H1 (cell line): ENCODE results near the gene EHD4. TPM values are rescaled to one million over a fixed set of nuclear protein-coding genes. Genes with fewer than 3 reads are reported as not detected.

Experiments
- CTCF ChIA-PET: fragments of 300-600 bp; sonication (Branson Sonifier 250); formaldehyde crosslinking; loops from one replicate; lab custom pipeline; 2021; ENCODE audit not compliant: partially characterized antibody; lab: Charles Lee
- POLR2A ChIA-PET: fragments of 300-600 bp; sonication (Branson Sonifier 250); formaldehyde crosslinking; loops from one replicate; lab custom pipeline; 2021; ENCODE audit warnings: inconsistent platforms; ENCODE audit not compliant: partially characterized antibody; lab: Charles Lee
- DNase-seq, 2 experiments: peaks; one replicate each; pipeline versions ENCODE4 v3.0.0 to v3.0.0-alpha.2; 2010 to 2022; ENCODE audit warnings: low spot score in 2 of 2, low read depth in 1 of 2, mixed read lengths in 1 of 2
- FAIRE-seq: peaks from 2 replicates; lab custom pipeline; 2011; peaks lifted over from hg19 to GRCh38; lab: Jason Lieb, UNC
- H2AFZ ChIP-seq: 2 replicates; pipeline ENCODE4 v1.8.1; 2012; ENCODE audit warnings: low read length, inconsistent platforms
- H2AK5ac ChIP-seq: 2 replicates; pipeline ENCODE4 v1.6.1; 2013; ENCODE audit warnings: low read depth, low read length
- H2BK120ac ChIP-seq: replicated peaks from 2 replicates; pipeline ENCODE3; 2013; ENCODE audit warnings: low read depth, low read length, inconsistent platforms
- H2BK12ac ChIP-seq: 2 replicates; pipeline ENCODE4 v1.6.1; 2013; ENCODE audit warnings: low read depth, low read length
- H2BK15ac ChIP-seq: 2 replicates; pipeline ENCODE4 v1.6.1; 2013; ENCODE audit warnings: low read length
- H2BK20ac ChIP-seq: 2 replicates; pipeline ENCODE4 v1.6.1; 2013; ENCODE audit warnings: low read length
- H2BK5ac ChIP-seq: 2 replicates; pipeline ENCODE4 v1.6.1; 2013; ENCODE audit warnings: low read depth, low read length
- H3K14ac ChIP-seq: 2 replicates; pipeline ENCODE4 v1.6.1; 2013; ENCODE audit warnings: inconsistent platforms; ENCODE audit not compliant: insufficient read length
- H3K18ac ChIP-seq: 2 replicates; pipeline ENCODE4 v1.6.1; 2013; ENCODE audit warnings: low read length; ENCODE audit errors: extremely low read depth
- H3K23ac ChIP-seq: 2 replicates; pipeline ENCODE4 v1.6.1; 2013; ENCODE audit warnings: inconsistent platforms; ENCODE audit not compliant: insufficient read length
- H3K23me2 ChIP-seq: 2 replicates; pipeline ENCODE4 v1.6.1; 2013; ENCODE audit warnings: low read depth, low read length
- H3K27ac ChIP-seq: 2 replicates; pipeline ENCODE4 v1.6.1; 2011; ENCODE audit warnings: low read depth, low read length, inconsistent platforms
- H3K27me3 ChIP-seq, 4 experiments: replicated peaks in 1 of 4; 1 replicate in 1 of 4; 2 replicates in 3 of 4; pipeline versions ENCODE4 v1.6.1 to v1.8.1; 2011 to 2013; ENCODE audit warnings: low read length in 3 of 4, mild to moderate bottlenecking in 3 of 4, inconsistent platforms in 2 of 4, mixed read lengths in 2 of 4, moderate library complexity in 1 of 4; ENCODE audit not compliant: control insufficient read depth in 3 of 4, insufficient read depth in 3 of 4; ENCODE audit errors: extremely low read depth in 1 of 4
- H3K36me3 ChIP-seq, 4 experiments: 2 replicates each; pipeline versions ENCODE4 v1.6.1 to v1.8.1; 2011 to 2013; ENCODE audit warnings: mild to moderate bottlenecking in 4 of 4, low read length in 3 of 4, moderate library complexity in 2 of 4, control low read depth in 1 of 4, inconsistent platforms in 1 of 4; ENCODE audit not compliant: insufficient read depth in 4 of 4, control insufficient read depth in 2 of 4
- H3K4ac ChIP-seq: replicated peaks from 2 replicates; pipeline ENCODE3; 2013; ENCODE audit warnings: low read length, low read depth, mixed read lengths, inconsistent platforms; ENCODE audit not compliant: insufficient read length
- H3K4me1 ChIP-seq, 4 experiments: replicated peaks in 1 of 4; 1 replicate in 1 of 4; 2 replicates in 3 of 4; pipeline versions ENCODE4 v1.6.1 to v1.8.1; 2011 to 2013; ENCODE audit warnings: low read length in 3 of 4, inconsistent platforms in 2 of 4, mixed read lengths in 1 of 4; ENCODE audit not compliant: insufficient read depth in 4 of 4, control insufficient read depth in 3 of 4
- H3K4me2 ChIP-seq, 2 experiments: 2 replicates each; pipeline versions ENCODE4 v1.6.1 to v1.8.1; 2011 to 2013; ENCODE audit warnings: low read depth in 2 of 2, low read length in 2 of 2, control low read depth in 1 of 2, inconsistent platforms in 1 of 2, mild to moderate bottlenecking in 1 of 2; ENCODE audit not compliant: insufficient read depth in 1 of 2
- H3K4me3 ChIP-seq, 4 experiments: fragments of 200-600, 300-600 bp in 1 of 4; sonication (generic), shearing (Covaris generic), sonication (Bioruptor Twin) in 1 of 4; 2 replicates each; pipeline versions ENCODE4 v1.5.1 to v1.8.1; 2011 to 2016; ENCODE audit warnings: low read length in 4 of 4, low read depth in 3 of 4, control low read depth in 2 of 4, inconsistent platforms in 2 of 4, mild to moderate bottlenecking in 2 of 4, mixed read lengths in 1 of 4, moderate library complexity in 1 of 4; ENCODE audit not compliant: insufficient read depth in 2 of 4; ENCODE audit errors: extremely low read depth in 1 of 4
- H3K56ac ChIP-seq: replicated peaks from 2 replicates; pipeline ENCODE3; 2013; ENCODE audit warnings: low read depth, mild to moderate bottlenecking, mixed read lengths, low read length, inconsistent platforms; ENCODE audit not compliant: insufficient read length
- H3K79me1 ChIP-seq: 2 replicates; pipeline ENCODE4 v1.6.1; 2013; ENCODE audit warnings: low read depth, low read length, control low read depth
- H3K79me2 ChIP-seq, 2 experiments: 2 replicates each; pipeline versions ENCODE4 v1.6.1 to v1.8.1; 2012 to 2013; ENCODE audit warnings: low read length in 2 of 2, mild to moderate bottlenecking in 2 of 2, inconsistent platforms in 1 of 2; ENCODE audit not compliant: insufficient read depth in 2 of 2, control insufficient read depth in 1 of 2
- H3K9ac ChIP-seq, 4 experiments: replicated peaks in 1 of 4; 1 replicate in 1 of 4; 2 replicates in 3 of 4; pipeline versions ENCODE4 v1.6.1 to v1.8.1; 2011 to 2013; ENCODE audit warnings: low read depth in 3 of 4, low read length in 3 of 4, control low read depth in 2 of 4, mild to moderate bottlenecking in 2 of 4, moderate library complexity in 2 of 4, inconsistent platforms in 1 of 4; ENCODE audit errors: extremely low read depth in 1 of 4
- H3K9me3 ChIP-seq, 2 experiments: 2 replicates each; pipeline versions ENCODE4 v1.6.1 to v1.8.1; 2012 to 2013; ENCODE audit warnings: mild to moderate bottlenecking in 2 of 2, moderate library complexity in 2 of 2, control low read depth in 1 of 2, inconsistent platforms in 1 of 2, low read depth in 1 of 2, low read length in 1 of 2, mixed read lengths in 1 of 2; ENCODE audit not compliant: insufficient read depth in 2 of 2
- H4K20me1 ChIP-seq, 2 experiments: replicated peaks in 1 of 2; 2 replicates each; pipeline versions ENCODE3 to v1.8.1; 2011 to 2013; ENCODE audit warnings: inconsistent platforms in 2 of 2, low read length in 2 of 2, mild to moderate bottlenecking in 1 of 2; ENCODE audit not compliant: insufficient read depth in 2 of 2, control insufficient read depth in 1 of 2
- H4K5ac ChIP-seq: 2 replicates; pipeline ENCODE4 v1.6.1; 2013; ENCODE audit warnings: low read length, low read depth, mixed read lengths, inconsistent platforms; ENCODE audit not compliant: insufficient read length
- H4K8ac ChIP-seq: 2 replicates; pipeline ENCODE4 v1.8.0; 2013; ENCODE audit warnings: mild to moderate bottlenecking, moderate library complexity, low read length, inconsistent platforms; ENCODE audit not compliant: insufficient read depth; ENCODE audit errors: extremely low read depth
- H4K91ac ChIP-seq: replicated peaks from 2 replicates; pipeline ENCODE3; 2013; ENCODE audit warnings: low read length, mixed read lengths, inconsistent platforms; ENCODE audit not compliant: insufficient read length
- BRCA1 ChIP-seq: IDR thresholded peaks from 2 replicates; pipeline ENCODE4 v1.6.1; 2012; ENCODE audit warnings: low read depth, low read length, improper control_type of control experiment
- EP300 ChIP-seq, 2 experiments: IDR thresholded peaks; 1 replicate in 1 of 2; 2 replicates in 1 of 2; pipeline ENCODE4 v1.6.1; 2011 to 2012; ENCODE audit warnings: low read depth in 2 of 2, low read length in 2 of 2, mild to moderate bottlenecking in 2 of 2, borderline replicate concordance in 1 of 2, inconsistent platforms in 1 of 2, moderate library complexity in 1 of 2
- FOSL1 ChIP-seq: IDR thresholded peaks from 2 replicates; pipeline ENCODE4 v1.6.1; 2011; ENCODE audit warnings: mild to moderate bottlenecking, low read depth, low read length, moderate library complexity; ENCODE audit not compliant: insufficient read depth
- KDM4A ChIP-seq: IDR thresholded peaks from one replicate; pipeline ENCODE4 v1.7.1; 2012; ENCODE audit warnings: low read depth, mild to moderate bottlenecking, moderate library complexity, low read length, inconsistent platforms; ENCODE audit not compliant: severe bottlenecking
- RFX5 ChIP-seq: IDR thresholded peaks from 2 replicates; pipeline ENCODE4 v1.6.1; 2011; ENCODE audit warnings: low read depth, low read length, improper control_type of control experiment, borderline replicate concordance
- RNF2 ChIP-seq: fragments of 200-900, 300-1000 bp; sonication (generic); IDR thresholded peaks from 2 replicates; pipeline ENCODE4 v1.7.1; 2016; ENCODE audit warnings: borderline replicate concordance, low read depth, mild to moderate bottlenecking, antibody characterized with exemption, low read length; ENCODE audit not compliant: poor library complexity, severe bottlenecking; ENCODE audit errors: missing control alignments
- RXRA ChIP-seq: IDR thresholded peaks from 2 replicates; pipeline ENCODE4 v1.6.1; 2011; ENCODE audit warnings: low read depth, mild to moderate bottlenecking, low read length, moderate library complexity; ENCODE audit not compliant: insufficient read depth
- SIN3A ChIP-seq, 2 experiments: IDR thresholded peaks in 1 of 2; conservative IDR thresholded peaks in 1 of 2; 2 replicates each; pipeline ENCODE4 v1.6.1; 2011 to 2012; ENCODE audit warnings: low read length in 2 of 2, improper control_type of control experiment in 1 of 2, low read depth in 1 of 2, mild to moderate bottlenecking in 1 of 2
- SP4 ChIP-seq: IDR thresholded peaks from 2 replicates; pipeline ENCODE4 v1.6.1; 2012; ENCODE audit warnings: low read length, inconsistent platforms
- SUZ12 ChIP-seq: fragments of 200-600 bp; sonication (generic); IDR thresholded peaks from 2 replicates; pipeline ENCODE4 v1.6.1; 2012; ENCODE audit warnings: mild to moderate bottlenecking, inconsistent platforms, low read length, moderate library complexity, mixed read lengths
- WGBS, 2 experiments: shearing (Covaris generic) in 1 of 2; methylation state at CpG; one replicate each; pipeline versions ENCODE4 v1.1.6 to v1.1.7; 2013 to 2015; ENCODE audit warnings: low lambda C conversion rate in 2 of 2, mixed read lengths in 2 of 2, inconsistent platforms in 1 of 2, low coverage in 1 of 2, missing lambda C conversion rate in 1 of 2; ENCODE audit not compliant: insufficient replicate concordance in 2 of 2, insufficient coverage in 1 of 2, insufficient read length in 1 of 2; ENCODE audit errors: extremely low coverage in 1 of 2, missing lambda C conversion rate in 1 of 2; 5-methylcytosine and 5-hydroxymethylcytosine counted together
- polyA plus RNA-seq, 7 experiments: library from polyadenylated mRNA; depleted of rRNA in 3 of 7; stranded (reverse) in 5 of 7; unstranded in 2 of 7; fragments of >200 nt in 5 of 7; fragments of 200-250 nt in 2 of 7; gene quantifications; 1 replicate in 5 of 7; 2 replicates in 1 of 7; 4 replicates in 1 of 7; pipeline versions ENCODE4 v1.2.1 to v1.2.3, GENCODE V29; 2011 to 2013; ENCODE audit warnings: missing spikeins in 2 of 7, mixed read lengths in 2 of 7
- total RNA-seq: library from RNA; stranded (reverse); fragmentation: NEBNext Ultra II Directional; extraction: Animal tissue kit (Norgen Biotek cat#: 25700); gene quantifications from 2 replicates; pipeline ENCODE4 v1.2.1, GENCODE V29; 2021
- TF ChIP-seq, protein P1 (sequence below): IDR thresholded peaks from 2 replicates; pipeline ENCODE4 v1.6.1; 2012; ENCODE audit warnings: low read length, inconsistent platforms

EHD4 gene
- total and polyA plus RNA-seq, 2 of the 8 experiments (the other 6 are each of a cell fraction or from before 2014, with no cell fraction given) = 17.5 to 24.5 TPM

DNA sequence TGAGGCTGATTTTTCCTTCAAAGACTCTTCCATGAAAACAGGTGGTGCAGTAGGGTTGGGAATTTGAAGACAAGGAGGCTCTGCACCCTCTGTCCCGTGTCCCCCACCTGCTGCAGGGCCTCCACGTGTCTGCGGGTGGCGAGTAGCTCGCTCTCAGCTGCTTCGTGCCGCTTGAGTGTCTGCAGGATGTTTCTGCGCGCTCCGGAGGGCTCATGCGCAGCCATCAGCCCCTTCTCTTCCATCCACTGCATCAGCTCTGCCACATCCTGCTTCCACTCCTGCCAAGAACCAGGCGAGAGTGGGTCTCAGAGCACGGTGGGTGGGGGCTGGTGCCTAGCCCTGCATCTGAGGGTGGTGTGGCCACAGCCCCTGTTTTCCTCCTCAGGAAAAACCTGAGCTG is 96.3 kb downstream of the EHD4 start:
- Histone ChIP-seq H4K20me1 (peaks cover 0 to 2% of the 10 kb centered on the region in 2 experiments), H4K91ac (no peak overlapping the region), H3K27ac (no peak overlapping the region), H3K4me2 (no peak overlapping the region), H4K5ac (no peak overlapping the region), H4K8ac (no peak overlapping the region), H3K9me3 (no peaks in the 10 kb centered on the region), H2AFZ (no peak overlapping the region), H3K4ac (no peak overlapping the region), H3K56ac (no peak overlapping the region), H3K9ac (no peak overlapping the region), H3K79me1 (no peaks in the 10 kb centered on the region), H3K23ac (no peak overlapping the region), H3K79me2 (no peaks in the 10 kb centered on the region), H3K23me2 (no peaks in the 10 kb centered on the region), H3K4me1 (no peaks in the 10 kb centered on the region), H2BK12ac (no peak overlapping the region), H2BK120ac (no peak overlapping the region), H3K27me3 (peaks cover 5 to 11% (median 8%) of the 10 kb centered on the region in 4 experiments), H2BK5ac (no peak overlapping the region), H2AK5ac (no peak overlapping the region), H2BK15ac (no peak overlapping the region), H2BK20ac (no peak overlapping the region), H3K36me3 (no peaks in the 10 kb centered on the region), H3K4me3 (no peak overlapping the region), H3K18ac (no peak overlapping the region), H3K14ac (no peak overlapping the region)
- ChIA-PET POLR2A (interaction anchor here (1.0 to 1.9 kb wide), 3 partner anchors 14 to 24 kb away, joined by 3 to 5 read pairs (median 3); no protein-coding TSS in a partner anchor), CTCF (interaction anchor here (0.7 to 7.9 kb wide), 10 partner anchors 8 to 181 kb away, joined by 3 to 58 read pairs (median 4); partner anchors contain the start of gene MAPKBP1)
- no peak for FAIRE-seq
- no peak for DNase-seq
- WGBS, 2 experiments = 85% methylated on average over 13 of the region's 13 CpGs; no CpG with 5 or more reads in 1 of the 2 experiments
- TF ChIP-seq RNF2 = no peak
- no peak for TF ChIP-seq KDM4A
- TF ChIP-seq BRCA1 = no peak
- TF ChIP-seq EP300 (IDR thresholded peaks at IDR 0.05; ENCODE audit: borderline replicate concordance in 1 of 2, low read depth in 2 of 2, low read length in 2 of 2) = no peak
- no peak for TF ChIP-seq SP4
- no peak for TF ChIP-seq RXRA
- no peak for TF ChIP-seq SUZ12
- no peak for TF ChIP-seq SIN3A (conservative IDR thresholded peaks at IDR 0.05 in 1 of 2, IDR thresholded peaks at IDR 0.05 in 1 of 2; ENCODE audit: low read depth in 1 of 2, low read length in 2 of 2)
- TF ChIP-seq, protein P1, sequence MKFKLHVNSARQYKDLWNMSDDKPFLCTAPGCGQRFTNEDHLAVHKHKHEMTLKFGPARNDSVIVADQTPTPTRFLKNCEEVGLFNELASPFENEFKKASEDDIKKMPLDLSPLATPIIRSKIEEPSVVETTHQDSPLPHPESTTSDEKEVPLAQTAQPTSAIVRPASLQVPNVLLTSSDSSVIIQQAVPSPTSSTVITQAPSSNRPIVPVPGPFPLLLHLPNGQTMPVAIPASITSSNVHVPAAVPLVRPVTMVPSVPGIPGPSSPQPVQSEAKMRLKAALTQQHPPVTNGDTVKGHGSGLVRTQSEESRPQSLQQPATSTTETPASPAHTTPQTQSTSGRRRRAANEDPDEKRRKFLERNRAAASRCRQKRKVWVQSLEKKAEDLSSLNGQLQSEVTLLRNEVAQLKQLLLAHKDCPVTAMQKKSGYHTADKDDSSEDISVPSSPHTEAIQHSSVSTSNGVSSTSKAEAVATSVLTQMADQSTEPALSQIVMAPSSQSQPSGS = no peak
- TF ChIP-seq RFX5 = no peak
- no peak for TF ChIP-seq FOSL1
